ENCODE results near the gene FHIP1B.

The FHIP1B gene

DNA sequence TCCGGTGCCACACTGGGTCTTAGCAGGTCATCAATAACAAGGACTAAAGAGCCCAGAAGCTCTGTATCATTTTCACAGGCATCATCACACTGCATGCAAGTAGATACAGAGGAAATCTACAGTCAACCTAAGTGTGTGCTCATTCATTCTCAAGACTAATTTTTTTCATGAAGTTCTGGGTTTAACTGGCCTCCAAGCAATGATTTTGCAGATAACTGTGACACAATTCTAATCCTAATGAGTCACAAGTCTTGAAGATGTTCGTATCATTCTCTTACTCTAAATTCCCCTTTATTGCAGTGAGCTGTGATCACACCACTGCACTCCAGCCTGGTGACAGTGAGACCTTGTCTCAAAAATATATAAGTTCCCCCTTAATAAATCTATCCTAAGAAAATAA, 33.0 kb downstream of the FHIP1B start:
- H3K27ac Mint-ChIP-seq = no peak overlapping the region

GRCh38 chr11:6200975-6201374, 33.5 kb downstream of the FHIP1B start:
- H3K4me1 Mint-ChIP-seq (ENCODE audit: low read depth) = peaks cover 34% of the 10 kb centered on the region
- no peak overlapping the region for H3K27ac Mint-ChIP-seq
- H3K36me3 Mint-ChIP-seq (ENCODE audit: low read depth) = peaks cover 13% of the 10 kb centered on the region
- no peaks in the 10 kb centered on the region for H3K27me3 Mint-ChIP-seq (ENCODE audit: low read depth)
- H3K4me3 Mint-ChIP-seq = no peak overlapping the region
- no peaks in the 10 kb centered on the region for H3K9me3 Mint-ChIP-seq

More for the DNA sequence above, 33.0 kb downstream of the FHIP1B start:
- Mint-ChIP-seq H3K4me1 (ENCODE audit: low read depth) (peaks cover 29% of the 10 kb centered on the region), H3K4me3 (no peak overlapping the region), H3K9me3 (no peaks in the 10 kb centered on the region), H3K27me3 (ENCODE audit: low read depth) (no peaks in the 10 kb centered on the region), H3K36me3 (ENCODE audit: low read depth) (peaks cover 14% of the 10 kb centered on the region)

- H3K9me3 Mint-ChIP-seq = no peaks in the 10 kb centered on the region
- peaks cover 31% of the 10 kb centered on the region for H3K4me1 Mint-ChIP-seq (ENCODE audit: low read depth)
- no peak within 1 kb of the TSS for H3K27ac Mint-ChIP-seq
- peaks cover 6% of the 10 kb centered on the region for H3K36me3 Mint-ChIP-seq (ENCODE audit: low read depth)
- peaks cover 3% of the 10 kb centered on the region for H3K27me3 Mint-ChIP-seq (ENCODE audit: low read depth)
- no peak within 1 kb of the TSS for H3K4me3 Mint-ChIP-seq
Observed at GRCh38 chr11:6199174-6199810, 35.1 kb downstream of the FHIP1B start, which contains the start of gene OR52W1. OR52W1 (plus strand) TSS chr11:6199224; CDS start chr11:6199224, 0 bp downstream.

DNA sequence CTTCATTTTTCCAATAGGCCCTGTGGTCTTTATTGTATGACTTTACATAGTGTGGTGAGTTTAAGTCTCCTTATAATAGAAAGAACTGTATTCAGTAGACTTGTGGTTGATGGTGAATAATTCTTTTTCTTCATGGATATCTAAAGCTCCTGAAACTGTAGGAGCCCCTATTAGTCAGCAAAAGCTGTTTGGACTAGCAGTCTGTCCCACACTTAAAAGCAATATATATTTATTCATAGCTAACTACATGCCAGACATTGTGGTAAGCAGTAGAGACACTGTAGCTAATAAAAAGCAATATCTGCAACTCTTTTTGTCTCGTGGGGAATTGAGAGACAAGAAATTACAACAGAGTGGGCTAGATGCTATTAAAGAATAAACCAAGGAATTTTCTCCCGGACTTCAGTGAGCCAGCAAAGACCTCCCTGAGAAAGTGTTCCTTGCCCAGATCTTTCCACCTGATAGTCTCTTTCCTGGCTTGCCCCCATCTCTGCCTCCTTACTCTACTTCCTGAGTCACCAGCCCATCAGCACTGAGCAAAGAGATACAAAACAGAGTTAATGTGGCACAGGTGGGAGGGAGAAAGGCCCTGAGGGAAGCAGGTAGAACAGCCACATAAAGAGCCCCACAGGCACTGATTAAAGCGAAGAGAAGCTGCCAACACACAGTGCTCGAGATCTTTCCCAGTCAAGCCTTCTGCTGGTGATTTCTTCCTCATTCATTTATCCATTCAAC, 36.8 kb downstream of the FHIP1B start:
- Mint-ChIP-seq H3K4me1 (ENCODE audit: low read depth) (peaks cover 18% of the 10 kb centered on the region), H3K4me3 (no peak overlapping the region), H3K27ac (no peak overlapping the region), H3K27me3 (ENCODE audit: low read depth) (peaks cover 9% of the 10 kb centered on the region), H3K36me3 (ENCODE audit: low read depth) (peaks cover 2% of the 10 kb centered on the region), H3K9me3 (no peaks in the 10 kb centered on the region)

GRCh38 chr11:6196396-6196795, 38.0 kb downstream of the FHIP1B start:
- no peak overlapping the region for H3K4me3 Mint-ChIP-seq
- peaks cover 12% of the 10 kb centered on the region for H3K4me1 Mint-ChIP-seq (ENCODE audit: low read depth)

DNA sequence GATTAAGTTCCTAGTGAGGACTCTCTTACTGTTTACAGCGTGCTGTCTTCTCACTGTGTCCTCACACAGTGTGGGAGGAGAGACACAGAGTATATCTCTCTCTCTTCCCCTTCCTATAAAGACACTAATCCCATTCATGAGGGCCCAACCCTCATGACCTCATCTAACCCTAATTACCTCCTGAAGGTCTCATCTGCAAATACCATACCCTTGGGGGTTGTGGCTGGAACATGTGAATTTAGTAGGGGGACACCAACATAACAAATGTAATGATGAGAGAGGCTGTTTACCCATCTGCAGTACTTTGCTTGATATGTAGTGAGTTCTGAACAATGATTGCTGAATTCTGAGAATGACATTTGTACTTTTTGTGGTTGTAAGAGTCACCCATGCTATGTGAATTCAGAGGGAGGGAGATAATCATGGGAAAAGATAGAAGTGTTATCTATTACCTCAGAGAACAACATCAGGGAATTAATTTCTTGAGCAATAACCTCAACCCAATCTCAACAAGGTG, 40.3 kb downstream of the FHIP1B start:
- Mint-ChIP-seq H3K4me1 (ENCODE audit: low read depth) (peaks cover 7% of the 10 kb centered on the region), H3K36me3 (ENCODE audit: low read depth) (peaks cover 2% of the 10 kb centered on the region), H3K27ac (no peak overlapping the region)

More at GRCh38 chr11:6196396-6196795, 38.0 kb downstream of the FHIP1B start:
- H3K9me3 Mint-ChIP-seq = no peaks in the 10 kb centered on the region
- H3K36me3 Mint-ChIP-seq (ENCODE audit: low read depth) = peaks cover 2% of the 10 kb centered on the region
- no peak overlapping the region for H3K27ac Mint-ChIP-seq
- peaks cover 15% of the 10 kb centered on the region for H3K27me3 Mint-ChIP-seq (ENCODE audit: low read depth)

GRCh38 chr11:6191742-6192141, 42.7 kb downstream of the FHIP1B start:
- H3K36me3 Mint-ChIP-seq (ENCODE audit: low read depth) = peaks cover 2% of the 10 kb centered on the region
- no peak overlapping the region for H3K27ac Mint-ChIP-seq
- peaks cover 7% of the 10 kb centered on the region for H3K4me1 Mint-ChIP-seq (ENCODE audit: low read depth)
- no peak overlapping the region for H3K4me3 Mint-ChIP-seq
- H3K9me3 Mint-ChIP-seq = no peaks in the 10 kb centered on the region
- peaks cover 16% of the 10 kb centered on the region for H3K27me3 Mint-ChIP-seq (ENCODE audit: low read depth)

More for the DNA sequence above, 40.3 kb downstream of the FHIP1B start:
- Mint-ChIP-seq H3K9me3 (no peaks in the 10 kb centered on the region), H3K4me3 (no peak overlapping the region), H3K27me3 (ENCODE audit: low read depth) (peaks cover 16% of the 10 kb centered on the region)

- H3K9me3 Mint-ChIP-seq = no peaks in the 10 kb centered on the region
- H3K36me3 Mint-ChIP-seq (ENCODE audit: low read depth) = no peaks in the 10 kb centered on the region
- H3K27ac Mint-ChIP-seq = no peak overlapping the region
- H3K4me3 Mint-ChIP-seq = no peak overlapping the region
- H3K4me1 Mint-ChIP-seq (ENCODE audit: low read depth) = peaks cover 5% of the 10 kb centered on the region
- peaks cover 18% of the 10 kb centered on the region for H3K27me3 Mint-ChIP-seq (ENCODE audit: low read depth)
Observed at GRCh38 chr11:6175440-6175839, 59.0 kb downstream of the FHIP1B start.

GRCh38 chr11:6170226-6170625, 64.2 kb downstream of the FHIP1B start, which contains the start of gene OR52B2:
OR52B2 (minus strand) TSS chr11:6170326; CDS start chr11:6170326, 0 bp downstream.
- H3K9me3 Mint-ChIP-seq = no peaks in the 10 kb centered on the region
- H3K36me3 Mint-ChIP-seq (ENCODE audit: low read depth) = no peaks in the 10 kb centered on the region
- H3K27me3 Mint-ChIP-seq (ENCODE audit: low read depth) = peaks cover 13% of the 10 kb centered on the region
- H3K4me3 Mint-ChIP-seq = no peak within 1 kb of the TSS
- H3K27ac Mint-ChIP-seq = no peak within 1 kb of the TSS
- no peaks in the 10 kb centered on the region for H3K4me1 Mint-ChIP-seq (ENCODE audit: low read depth)

All from T-helper 1 cell treated with Interleukin-12 subunit alpha and Interleukin-12 subunit beta and Interleukin-4 antibody, amounts not matched to agents 30 μg/mL and 1 μg/mL, for 36 hours (primary cell).